ENCODE data around the gene TAB2.

Gene TAB2

DNA sequence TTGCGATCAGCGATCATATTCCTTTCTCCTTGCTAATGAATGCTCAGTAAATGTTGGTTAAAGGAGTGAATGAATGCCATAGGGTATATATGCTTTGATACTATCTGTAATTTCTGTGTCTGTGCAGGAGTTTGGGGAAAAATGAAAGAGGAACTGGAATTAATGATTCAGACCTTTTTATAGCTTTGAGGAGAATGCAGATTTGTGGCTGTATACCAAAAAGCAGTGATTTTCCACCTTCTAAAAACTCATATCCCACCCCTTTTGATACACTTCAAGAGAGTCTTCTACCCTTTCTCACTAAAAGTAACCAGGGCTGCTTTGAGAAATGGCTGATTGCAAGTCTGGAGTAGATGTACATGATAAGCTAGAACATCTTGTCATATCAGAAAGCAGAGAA, 56.0 kb downstream of the TAB2 start:
- no peak for DNase-seq

DNA sequence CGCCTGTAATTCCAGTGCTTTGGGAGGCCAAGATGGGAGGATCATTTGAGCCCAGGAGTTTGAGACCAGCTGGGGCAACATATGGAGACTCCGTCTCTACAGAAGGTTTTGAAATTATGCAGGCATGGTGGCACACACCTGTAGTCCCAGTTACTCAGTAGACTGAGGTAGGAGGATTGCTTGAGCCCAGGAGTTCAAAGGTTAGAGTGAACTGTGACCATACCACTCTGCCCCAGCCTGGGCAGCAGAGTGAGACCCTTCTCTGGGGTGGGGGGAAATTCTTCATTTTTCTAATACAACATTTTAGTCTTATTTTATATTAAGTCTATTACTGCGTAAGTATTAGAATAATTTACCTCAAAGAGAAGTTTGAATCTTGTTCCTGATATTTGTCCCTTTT, 62.5 kb downstream of the TAB2 start:
- DNase-seq, result no peak

DNA sequence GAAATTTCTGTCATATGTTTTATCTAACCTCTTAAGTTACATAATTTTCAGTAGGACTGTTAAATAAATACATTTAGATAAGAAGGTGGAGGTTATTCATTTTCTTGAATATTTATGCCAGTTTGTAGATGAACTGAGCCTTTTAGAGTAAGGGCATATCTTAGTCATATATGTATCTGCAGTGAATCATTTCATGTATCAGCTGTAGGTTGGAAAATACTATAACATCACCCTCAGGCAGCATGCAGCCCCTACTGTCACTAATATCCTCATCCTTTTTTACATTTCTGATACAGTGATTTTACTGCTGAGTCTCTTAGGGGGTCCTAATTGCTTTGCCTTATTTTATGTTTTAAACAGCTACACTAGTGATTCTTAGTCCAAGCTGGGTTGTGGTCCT, 63.0 kb downstream of the TAB2 start:
- no peak for DNase-seq

DNA sequence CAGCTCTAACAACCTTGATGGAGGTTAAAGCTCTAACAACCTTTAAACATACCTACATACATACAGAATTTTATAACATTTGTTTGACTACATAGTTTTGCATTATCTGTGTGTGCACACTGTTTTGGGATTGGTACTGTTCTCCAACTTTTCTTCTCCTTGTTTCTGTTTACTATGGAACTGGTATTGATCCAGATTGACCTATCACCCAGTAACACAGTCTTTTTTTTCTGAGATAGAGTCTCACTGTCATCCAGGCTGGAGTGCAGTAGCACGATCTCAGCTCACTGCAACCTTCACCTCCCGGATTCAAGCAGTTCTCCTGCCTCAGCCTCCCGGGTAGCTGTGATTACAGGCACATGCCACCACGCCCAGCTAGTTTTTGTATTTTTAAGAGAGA, 65.9 kb downstream of the TAB2 start:
- DNase-seq, result no peak

DNA sequence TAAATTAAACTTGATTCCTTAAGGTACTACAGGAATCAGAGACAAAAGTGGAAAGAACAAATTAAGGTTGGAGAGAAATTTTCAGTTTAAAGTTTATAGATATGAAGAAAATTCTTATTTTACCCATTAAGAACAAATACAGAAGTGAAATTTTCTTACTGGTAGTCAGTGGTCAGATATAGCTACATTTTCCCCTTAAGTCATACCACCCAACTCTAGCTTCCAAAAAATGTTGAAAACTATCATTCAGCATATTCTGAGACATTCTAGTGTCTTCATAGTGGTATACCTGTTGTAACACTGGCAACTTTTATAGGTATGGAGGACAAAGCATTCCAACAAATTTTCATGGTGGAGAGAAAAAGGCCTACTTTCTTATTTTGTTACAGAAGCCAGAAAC, 67.0 kb downstream of the TAB2 start:
- no peak for DNase-seq

DNA sequence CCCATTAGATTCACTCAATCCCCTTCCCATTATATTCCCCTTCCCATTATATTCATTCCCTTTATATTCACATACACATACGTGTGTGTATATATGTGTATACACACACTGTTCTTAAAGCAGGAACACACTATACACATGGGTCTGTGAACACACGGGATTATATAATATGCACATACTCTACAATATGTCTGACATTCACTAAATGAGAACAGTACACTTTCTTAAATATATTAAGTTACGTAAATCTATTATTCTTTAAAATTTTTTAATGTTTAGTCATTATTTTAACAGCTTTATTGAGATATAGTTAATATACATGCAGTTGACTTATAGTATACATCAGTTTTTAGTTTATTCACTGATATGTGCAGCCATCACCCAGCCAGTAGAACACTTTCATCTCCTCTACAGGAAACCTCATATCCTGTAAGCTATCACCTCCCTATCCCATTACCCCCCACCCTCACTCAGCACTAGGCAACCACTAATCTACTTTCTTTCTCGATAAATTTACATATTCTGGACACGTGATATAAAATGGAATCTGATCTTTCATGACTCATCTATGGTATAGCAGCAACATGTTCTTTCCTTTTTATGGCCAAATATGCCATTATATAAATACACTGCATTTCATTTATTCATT, 68.6 kb downstream of the TAB2 start:
- no peak for DNase-seq

DNA sequence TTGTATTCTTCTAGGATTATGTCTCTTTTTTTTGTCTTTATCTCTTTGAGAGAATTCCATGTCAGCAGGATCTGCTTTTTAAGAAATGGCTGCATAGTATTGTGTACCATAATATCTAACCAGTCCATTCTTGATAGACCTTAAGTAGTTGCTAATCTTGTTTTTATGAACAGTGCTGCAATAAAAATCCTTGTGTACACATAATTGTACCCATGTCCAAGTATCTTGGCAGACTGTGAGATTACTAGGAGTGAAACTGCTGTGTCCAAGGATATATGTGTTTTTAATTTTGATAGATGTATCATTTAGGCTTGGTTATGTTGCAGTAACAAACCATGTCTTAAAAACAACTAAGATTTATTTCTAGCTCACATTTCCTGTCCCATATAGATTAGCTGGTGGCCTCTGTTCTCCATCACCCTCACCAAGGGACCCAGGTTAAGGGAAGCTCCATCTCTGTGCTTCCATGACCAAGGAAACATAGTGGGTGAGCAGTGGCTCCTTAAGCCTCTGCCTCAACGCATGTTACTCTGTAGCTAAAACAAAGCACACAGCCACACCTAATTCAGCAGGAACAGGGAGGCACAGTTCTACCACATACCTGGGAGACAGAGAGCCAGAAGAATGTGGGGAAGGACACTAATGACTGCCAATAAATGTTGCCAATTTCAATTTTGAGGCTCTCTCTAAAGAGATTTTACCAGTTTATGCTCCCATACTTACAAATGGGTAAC, 70.4 kb downstream of the TAB2 start:
- DNase-seq, result no peak

DNA sequence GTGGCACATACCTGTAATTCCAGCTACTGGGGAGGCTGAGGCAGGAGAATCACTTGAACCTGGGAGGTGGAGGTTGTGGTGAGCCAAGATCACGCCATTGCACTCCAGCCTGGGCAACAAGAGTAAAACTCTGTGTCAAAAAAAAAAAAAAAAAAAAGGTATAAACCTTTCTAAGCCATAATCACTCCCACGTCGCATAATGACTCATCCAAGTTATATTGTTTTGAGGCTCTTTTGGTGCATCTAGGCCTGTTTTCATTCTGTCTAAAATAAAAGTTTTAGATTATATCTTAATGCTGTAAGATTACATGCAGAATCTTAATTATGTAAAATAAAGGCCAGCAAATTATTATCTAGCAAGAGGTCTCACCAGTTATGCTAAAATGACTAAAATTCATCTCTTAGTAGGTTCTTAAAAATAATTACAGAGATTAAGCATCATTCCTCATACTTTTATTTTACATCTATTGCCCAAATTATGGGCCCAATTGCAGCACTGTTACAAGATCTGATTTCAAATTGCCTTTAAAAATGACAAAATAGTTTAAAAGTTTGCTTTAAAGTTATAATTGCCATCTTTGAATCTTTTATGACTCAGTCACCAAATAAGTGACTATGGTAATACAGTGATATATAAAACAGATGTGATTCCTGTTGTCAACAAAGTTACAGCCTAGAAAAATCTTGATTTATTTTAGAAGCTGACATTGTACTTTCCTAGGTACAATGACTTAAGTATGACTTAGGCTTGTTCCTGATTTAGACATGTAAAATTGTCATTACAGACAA, 72.2 kb downstream of the TAB2 start:
- no peak for DNase-seq

DNA sequence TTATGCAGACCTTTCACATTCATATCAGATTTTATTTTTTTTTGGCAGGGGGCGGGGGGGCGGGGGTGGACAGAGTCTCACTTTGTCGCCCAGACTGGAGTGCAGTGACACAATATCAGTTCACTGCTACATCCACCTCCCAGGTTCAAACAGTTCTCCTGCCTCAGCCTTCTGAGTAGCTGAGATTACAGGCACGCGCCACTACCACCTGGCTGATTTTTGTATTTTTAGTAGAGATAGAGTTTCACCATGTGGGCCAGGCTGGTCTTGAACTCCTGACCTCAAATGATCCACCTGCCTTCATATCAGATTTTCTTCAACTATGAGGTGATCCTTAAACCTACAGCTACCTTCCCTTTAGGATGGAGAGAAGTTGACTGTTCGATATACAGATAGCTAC, 74.6 kb downstream of the TAB2 start:
- no peak for DNase-seq

DNA sequence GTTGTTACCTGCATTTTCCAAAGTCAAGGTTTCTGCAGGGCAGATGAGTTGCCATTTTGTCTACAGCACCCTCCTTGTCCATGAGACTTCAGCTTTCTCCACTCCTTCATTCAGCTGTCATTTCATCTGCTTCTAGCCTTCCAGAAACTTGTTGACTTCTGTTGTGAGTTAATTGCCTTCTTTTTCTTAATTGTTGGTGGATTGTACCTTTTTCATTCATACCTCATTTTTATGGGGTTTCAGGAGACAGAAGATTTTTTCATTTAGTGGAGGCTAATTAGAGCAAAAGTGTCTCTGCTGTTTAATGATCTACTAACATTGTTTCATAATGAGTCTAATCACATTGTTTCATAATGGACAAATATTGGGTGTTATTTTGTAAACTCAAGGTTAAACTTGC, 75.0 kb downstream of the TAB2 start:
- DNase-seq, result no peak

DNA sequence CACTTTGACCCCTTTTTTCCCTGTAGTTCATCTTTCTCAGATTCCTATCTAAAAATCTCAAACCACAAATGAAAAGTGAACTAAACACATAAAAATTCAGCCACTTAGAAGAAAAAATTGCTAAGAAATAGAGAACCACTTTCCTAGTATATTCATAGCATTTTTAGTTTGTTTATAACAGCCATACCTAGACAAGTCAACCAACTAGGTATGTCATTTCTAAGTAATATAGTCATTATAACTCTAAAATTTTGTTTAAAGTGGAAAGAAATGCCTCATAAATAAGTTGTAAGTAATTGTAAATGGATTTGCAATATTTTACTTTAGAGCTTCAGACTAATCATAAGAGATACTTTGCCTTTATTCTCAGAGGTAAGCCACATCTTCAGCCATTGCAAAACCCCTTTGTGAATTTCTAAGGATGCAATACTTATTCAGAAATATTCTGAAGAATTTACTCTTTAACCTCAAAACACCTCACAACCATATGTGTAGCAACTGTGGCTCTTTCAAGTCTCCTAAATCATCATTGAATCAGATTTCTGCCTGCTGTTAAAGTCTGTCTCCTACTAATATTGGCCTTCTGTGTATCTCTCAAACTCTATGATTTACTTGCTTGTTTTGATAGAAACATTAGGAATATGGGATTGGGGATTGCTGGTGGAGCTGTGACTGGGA, 75.6 kb downstream of the TAB2 start:
- no peak for DNase-seq

DNA sequence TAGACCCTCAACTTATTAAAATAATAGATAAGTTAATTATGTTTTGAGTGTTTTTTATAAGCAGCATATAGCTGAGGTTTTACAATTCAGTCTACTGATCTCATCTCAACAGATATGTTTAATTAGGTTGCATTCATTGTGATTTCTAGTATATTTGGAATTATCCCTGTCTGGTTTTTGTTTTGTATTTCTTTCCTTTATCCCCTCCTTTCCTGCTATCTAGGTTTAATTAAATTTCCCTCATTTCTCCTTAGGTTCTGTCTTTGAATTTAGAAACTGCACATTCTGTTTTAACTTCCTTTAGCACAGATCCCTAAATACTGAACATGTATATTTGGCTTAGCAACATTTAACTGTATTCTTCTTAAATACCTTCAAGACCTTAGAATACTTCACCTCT, 77.7 kb downstream of the TAB2 start:
- no peak for DNase-seq

DNA sequence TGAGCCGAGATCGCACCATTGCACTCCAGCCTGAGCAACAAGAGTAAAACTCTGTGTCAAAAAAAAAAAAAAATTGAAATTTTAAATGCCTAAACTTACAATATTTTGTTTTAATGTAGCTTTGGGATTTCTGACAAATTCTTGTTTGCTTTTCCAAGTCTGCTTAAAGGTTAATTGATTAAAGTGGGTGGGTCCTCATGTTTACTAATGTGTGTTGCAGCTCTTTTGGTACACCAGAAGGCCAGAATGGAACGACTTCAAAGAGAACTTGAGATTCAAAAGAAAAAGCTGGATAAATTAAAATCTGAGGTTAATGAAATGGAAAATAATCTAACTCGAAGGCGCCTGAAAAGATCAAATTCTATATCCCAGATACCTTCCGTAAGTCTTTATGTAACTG, 79.9 kb downstream of the TAB2 start:
- DNase-seq, result no peak

DNA sequence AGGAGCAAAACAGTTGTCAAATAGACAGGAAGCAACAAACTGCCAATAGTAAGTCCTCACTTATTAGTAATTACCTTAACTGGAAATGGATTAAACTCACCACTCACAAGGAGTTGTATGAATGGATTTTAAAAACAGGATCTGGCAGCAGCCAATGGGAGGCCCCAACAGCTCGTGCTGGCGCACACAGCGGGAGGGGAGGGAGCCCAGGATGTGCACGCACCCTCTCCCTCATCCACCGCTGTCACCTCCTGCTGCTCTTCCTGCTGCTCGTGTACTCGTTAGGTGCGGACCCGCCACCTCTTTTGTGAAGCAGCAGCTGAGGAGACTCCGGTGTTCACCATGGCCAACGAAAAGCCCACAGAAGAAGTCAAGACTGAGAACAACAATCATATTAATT, 82.5 kb downstream of the TAB2 start, which contains the start of gene SUMO4:
SUMO4 (plus strand) TSS at position 213 of the 400 bp plus-strand sequence; CDS start at position 343, 130 bp downstream.
- no peak for DNase-seq

DNA sequence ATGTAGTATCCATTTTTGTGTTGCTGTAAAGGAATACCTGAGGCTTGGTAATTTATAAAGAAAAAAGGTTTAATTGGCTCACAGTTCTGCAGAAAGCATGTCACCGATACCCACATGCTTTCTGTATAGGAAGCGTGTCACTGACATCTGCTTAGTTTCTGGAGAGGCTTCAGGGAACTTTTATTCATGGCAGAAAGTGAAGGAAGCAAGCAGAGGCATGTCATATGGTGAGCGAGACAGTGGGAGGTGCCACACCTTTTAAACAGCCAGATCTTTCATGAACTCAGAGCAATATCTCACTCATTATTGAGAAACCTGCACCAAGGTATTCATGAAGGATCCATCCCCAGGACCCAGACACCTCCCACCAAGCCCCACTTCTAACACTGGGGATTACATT, 86.0 kb downstream of the TAB2 start:
- DNase-seq, result no peak

DNA sequence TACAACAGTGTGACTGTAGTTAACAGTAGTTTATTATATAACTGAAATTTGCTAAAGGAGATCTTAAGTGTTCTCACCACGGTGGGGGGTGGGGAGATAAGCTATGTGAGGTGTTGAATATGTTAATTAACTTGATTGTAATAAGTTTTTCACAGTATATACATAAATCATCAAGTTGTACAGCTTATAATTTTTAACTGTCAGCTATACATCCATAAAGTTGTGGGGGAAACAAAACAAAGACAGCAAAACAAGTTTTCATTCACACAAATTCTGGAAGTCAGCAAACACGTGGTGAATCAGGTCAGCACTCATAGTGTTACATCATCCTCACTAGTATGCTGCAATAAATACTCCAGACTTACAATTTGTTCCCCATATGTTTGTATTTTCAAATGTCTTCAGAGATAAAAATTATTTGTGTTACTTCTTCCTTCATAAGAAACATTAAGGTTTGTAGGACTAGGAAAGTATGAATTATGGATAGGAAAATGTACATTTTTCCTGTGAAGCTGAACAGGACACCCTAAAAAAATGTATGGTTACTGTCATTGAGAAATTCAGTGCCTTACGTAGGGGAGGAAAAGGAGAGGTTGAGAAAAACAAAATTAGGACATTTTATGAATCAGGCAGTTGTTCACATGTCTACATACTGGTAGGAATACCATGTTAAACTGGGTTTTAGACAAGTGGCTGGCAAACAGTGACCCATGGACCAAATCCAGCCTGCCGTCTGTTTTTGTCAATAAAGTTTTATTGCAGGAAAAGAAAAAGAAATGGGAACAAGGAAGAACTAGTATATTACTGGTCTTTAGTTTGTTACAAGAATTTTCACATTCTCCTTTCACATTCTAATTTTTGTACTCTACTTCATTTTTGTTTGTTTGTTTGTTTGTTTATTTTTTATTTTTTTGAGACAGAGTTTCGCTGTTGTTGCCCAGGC, 88.6 kb downstream of the TAB2 start:
- no peak for DNase-seq

DNA sequence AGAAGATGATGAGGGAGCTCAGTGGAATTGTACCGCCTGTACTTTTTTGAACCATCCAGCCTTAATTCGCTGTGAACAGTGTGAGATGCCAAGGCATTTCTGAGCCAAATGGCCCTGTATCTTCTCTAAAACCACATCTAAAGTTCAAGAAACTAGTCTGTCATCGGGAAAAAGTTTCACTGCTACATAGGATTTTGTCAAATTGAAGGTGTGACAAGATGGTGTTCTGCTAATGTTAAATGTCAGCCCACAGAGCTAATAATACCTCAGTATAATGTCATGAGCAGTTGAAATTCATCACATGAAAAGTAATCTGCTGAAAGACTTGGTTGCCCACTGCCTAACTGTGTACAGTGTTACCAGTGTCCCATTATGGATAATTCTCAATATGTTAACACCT, 92.1 kb downstream of the TAB2 start:
- no peak for DNase-seq

DNA sequence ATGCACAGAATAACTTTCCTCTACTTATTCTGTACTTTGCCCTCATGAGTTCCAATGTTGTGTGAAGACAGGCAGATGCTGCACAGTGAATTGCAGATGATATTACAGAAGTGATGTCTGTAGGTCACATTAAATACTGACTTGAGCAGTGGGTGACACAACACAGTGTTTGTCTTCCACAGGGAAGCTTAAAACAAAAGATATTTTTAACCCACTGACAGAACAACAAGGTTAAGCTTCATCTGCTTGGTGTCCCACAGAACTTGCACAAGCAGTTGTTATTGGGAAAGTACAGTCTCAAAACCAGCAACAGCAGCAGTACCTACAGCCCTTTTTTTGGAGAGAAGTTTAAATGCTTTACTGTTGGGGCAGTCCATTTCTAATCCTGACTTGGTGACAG, 93.0 kb downstream of the TAB2 start:
- DNase-seq, result no peak

DNA sequence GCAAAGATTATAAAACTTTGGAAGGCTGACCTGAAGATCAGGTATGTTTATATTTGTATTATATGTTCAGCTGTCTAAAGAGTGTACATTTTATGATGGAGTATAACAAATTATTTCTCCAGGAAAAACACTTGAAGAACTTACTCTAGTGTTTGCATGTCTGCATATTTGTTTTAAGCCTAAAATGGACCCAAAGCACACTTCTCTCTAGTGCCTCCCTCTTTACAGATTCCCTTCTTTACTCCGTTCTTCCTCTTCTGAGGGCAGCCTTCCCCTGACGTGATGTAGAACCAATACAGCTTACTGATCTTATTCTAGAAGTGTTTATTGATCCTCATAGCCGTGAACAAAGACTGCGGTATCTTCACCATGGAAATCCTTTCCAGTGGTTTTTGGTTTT, 96.5 kb downstream of the TAB2 start:
- DNase-seq, result no peak

DNA sequence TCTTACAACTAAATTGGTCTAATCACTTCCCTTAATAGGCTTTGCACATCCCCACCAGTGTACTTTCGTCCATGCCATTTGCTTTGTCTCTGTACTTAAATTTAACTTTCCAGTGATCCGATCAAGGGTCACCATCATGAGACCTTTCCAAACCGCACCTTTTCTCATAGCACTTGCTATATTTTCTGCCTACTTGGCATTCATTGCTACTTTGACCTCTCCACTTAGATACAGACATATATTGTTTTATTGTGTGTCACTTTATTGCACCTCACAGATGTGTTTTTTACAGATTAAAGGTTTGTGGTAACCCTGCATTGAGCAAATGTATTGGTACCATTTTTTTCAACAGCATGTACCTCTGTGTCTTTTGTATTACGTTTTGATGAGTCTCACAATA, 97.3 kb downstream of the TAB2 start:
- DNase-seq, result no peak

DNA sequence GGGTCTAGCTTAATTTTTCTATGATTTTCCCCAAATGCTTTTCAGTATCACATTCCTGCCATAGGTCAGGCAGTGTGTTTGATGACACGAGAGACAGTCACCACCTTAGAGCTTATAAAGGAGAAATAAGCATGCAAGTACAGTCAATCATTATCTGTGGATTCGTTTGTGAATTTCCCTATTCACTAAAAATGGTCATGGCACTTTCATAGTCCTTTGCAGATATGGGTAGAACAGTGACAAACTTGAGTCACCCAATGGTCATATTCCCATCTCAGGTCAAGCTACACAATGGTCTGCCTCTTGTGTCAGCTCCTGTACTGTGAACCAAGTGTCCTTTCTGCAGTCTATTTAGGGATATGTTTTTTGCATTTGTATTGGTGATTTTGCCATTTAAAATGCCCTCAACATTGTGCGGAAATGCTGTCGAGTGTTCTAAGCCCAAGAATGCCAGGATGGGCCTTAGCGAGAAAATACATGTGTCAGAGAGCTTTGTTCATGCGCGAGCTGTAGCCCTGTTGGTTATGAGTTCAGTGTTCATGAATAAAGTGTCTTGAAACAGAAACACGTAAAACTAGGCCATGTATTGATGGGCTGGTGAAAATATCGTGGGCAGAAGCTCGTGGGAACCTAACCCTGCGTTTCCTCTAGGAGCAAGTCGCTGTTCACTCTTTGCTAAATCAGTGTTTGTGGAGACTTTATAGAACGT, 102.3 kb downstream of the TAB2 start:
- no peak for DNase-seq

DNA sequence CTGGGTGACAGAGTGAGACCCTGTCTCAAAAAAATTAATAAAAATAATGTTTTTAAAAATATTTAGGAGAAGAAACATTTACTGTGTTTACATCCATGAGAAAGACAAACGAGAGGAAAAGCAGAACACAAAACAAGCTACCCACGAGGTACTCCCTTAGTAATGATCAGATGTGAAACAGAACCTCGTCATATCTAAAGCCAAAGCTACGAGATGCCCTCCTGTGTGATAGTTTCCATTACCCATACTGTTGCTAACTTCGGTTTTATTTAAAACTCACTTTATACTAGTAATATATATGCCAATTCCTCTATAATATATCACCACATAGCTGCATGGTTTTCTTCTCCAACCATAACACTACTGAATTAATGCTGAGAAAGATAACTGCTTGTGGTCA, 103.6 kb downstream of the TAB2 start:
- DNase-seq, result no peak

All from NK-92 treated with Interleukin-12 subunit alpha and Interleukin-12 subunit beta, amount 100 ng/mL, for 24 hours (cell line).